Measurements from ENCODE around the gene AKAP10. TPM values are rescaled to one million over a fixed set of nuclear protein-coding genes. Genes with fewer than 3 reads are reported as not detected.

The AKAP10 gene
- total and polyA plus RNA-seq, 2 donors (not counting 3 experiments of a cell fraction or from before 2014, with no cell fraction given): 10.0 to 27.1 TPM

DNA sequence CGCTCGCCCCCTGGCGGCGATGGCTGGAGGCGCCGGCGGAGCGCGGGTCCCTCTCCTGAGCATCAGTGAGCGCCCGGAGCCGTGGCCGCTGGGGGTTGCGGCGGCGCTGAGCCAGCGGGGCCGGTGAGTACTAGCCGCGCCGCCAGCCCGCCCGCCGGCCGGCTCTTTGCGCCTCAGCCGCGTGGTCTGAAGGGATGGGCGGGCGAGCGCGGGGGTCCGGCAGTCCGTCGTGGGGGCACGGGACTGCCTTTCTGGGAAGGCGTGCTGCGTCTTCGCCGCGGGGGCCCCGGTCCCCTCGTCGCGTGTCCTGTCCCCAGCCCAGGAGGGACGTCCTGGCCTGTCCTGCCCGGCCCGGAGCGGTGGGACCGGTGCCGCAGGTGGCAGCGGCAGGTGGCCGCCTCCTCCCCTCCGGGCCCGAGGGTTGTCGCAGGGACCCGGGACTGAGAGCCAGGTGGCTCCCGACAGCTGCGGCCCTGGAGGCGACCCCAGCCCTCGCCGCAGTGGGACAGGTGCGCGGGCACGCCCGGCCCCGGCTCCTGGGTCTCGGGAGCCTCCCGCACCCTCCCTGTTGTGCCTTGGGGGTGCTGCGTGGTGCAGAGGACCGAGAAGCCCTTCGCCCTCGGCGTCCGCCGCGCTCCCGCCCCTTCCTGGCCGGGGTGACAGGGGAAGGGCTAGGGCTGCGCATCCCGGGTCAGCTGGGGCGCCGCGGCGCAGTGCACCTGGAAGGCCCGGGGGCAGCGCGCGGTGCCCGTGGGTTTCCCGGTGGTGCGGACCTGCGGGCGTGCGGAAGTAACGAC lies 31.9 kb upstream of the AKAP10 start, which contains the start of gene SPECC1:
Gene SPECC1, plus strand, starts transcription at position 58 of the 797 bp plus-strand sequence. CDS start 87,293 bp downstream, outside the sequence.
- peak within 1 kb of the TSS; percentile 34 to 59 (median 39) for H3K4me3 ChIP-seq (replicated peaks in 1 of 3; ENCODE audit: insufficient read depth in 1 of 3, low read depth in 1 of 3, low read length in 3 of 3)
- no TSS peak for BruUV-seq (replicated peaks)
- intact Hi-C loops (cut with micrococcal nuclease): loop anchor here (1.0 to 5.0 kb wide), 3 partner anchors 17 to 142 kb away; partner anchors contain the start of gene ULK2
- ChIA-PET POLR2A (no interaction called here), CTCF (interaction anchor here (0.6 to 6.2 kb wide), 25 partner anchors 9 to 673 kb away, joined by 3 to 95 read pairs (median 4); partner anchors contain the start of genes AKAP10, ALDH3A2, B9D1 and ULK2)
- H3K4me2 ChIP-seq (ENCODE audit: insufficient read depth, low read length): peak within 1 kb of the TSS; percentile 83
- H3K36me3 ChIP-seq (ENCODE audit: control insufficient read depth in 2 of 2, extremely low read depth in 1 of 2, insufficient read depth in 2 of 2, low read length in 2 of 2): no peaks in the 10 kb centered on the region
- no peaks in the 10 kb centered on the region for H3K9me1 ChIP-seq (replicated peaks; ENCODE audit: control insufficient read depth, extremely low read depth, insufficient read depth, low read length)
- peak within 1 kb of the TSS; percentile 96 for H2AFZ ChIP-seq (ENCODE audit: low read depth, low read length)
- no peak within 1 kb of the TSS for H3K9ac ChIP-seq (replicated peaks; ENCODE audit: extremely low read depth, insufficient read depth, low read length)
- peaks cover 4% of the 10 kb centered on the region for H4K20me1 ChIP-seq (replicated peaks; ENCODE audit: control insufficient read depth, extremely low read depth, insufficient read depth, low read length)
- dilution Hi-C loops (cut with MboI; ENCODE audit: extremely low pct_ligation_motif_present, low sequenced_read_pairs): no loop called here
- TF ChIP-seq MYC (IDR thresholded peaks at IDR 0.05; ENCODE audit: low read depth, low read length) (no peak), JUN (IDR thresholded peaks at IDR 0.05; ENCODE audit: borderline replicate concordance, insufficient read depth, insufficient read length, low read depth) (no peak), POLR2A (IDR thresholded peaks at IDR 0.05; ENCODE audit: low read depth, low read length) (no peak), FOS (IDR thresholded peaks at IDR 0.05; ENCODE audit: borderline replicate concordance, insufficient read depth, low read length) (no peak), GATA2 (IDR thresholded peaks at IDR 0.05; ENCODE audit: insufficient read depth, insufficient read length, low read depth, low read length) (no peak), EZH2 (IDR thresholded peaks at IDR 0.05; ENCODE audit: borderline replicate concordance, low read depth, low read length, severe bottlenecking) (peak; percentile 90), POLR2AphosphoS5 (IDR thresholded peaks at IDR 0.05; ENCODE audit: insufficient read depth, low read depth, low read length) (peak; percentile 44)
- TF ChIP-seq, protein P1, sequence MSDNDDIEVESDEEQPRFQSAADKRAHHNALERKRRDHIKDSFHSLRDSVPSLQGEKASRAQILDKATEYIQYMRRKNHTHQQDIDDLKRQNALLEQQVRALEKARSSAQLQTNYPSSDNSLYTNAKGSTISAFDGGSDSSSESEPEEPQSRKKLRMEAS (IDR thresholded peaks at IDR 0.05; ENCODE audit: insufficient read depth, insufficient read length): no peak
- TF ChIP-seq, protein P2, sequence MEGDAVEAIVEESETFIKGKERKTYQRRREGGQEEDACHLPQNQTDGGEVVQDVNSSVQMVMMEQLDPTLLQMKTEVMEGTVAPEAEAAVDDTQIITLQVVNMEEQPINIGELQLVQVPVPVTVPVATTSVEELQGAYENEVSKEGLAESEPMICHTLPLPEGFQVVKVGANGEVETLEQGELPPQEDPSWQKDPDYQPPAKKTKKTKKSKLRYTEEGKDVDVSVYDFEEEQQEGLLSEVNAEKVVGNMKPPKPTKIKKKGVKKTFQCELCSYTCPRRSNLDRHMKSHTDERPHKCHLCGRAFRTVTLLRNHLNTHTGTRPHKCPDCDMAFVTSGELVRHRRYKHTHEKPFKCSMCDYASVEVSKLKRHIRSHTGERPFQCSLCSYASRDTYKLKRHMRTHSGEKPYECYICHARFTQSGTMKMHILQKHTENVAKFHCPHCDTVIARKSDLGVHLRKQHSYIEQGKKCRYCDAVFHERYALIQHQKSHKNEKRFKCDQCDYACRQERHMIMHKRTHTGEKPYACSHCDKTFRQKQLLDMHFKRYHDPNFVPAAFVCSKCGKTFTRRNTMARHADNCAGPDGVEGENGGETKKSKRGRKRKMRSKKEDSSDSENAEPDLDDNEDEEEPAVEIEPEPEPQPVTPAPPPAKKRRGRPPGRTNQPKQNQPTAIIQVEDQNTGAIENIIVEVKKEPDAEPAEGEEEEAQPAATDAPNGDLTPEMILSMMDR (IDR thresholded peaks at IDR 0.05; ENCODE audit: extremely low read depth in 1 of 2, insufficient read depth in 1 of 2, low read depth in 1 of 2, low read length in 2 of 2): peak; percentile 88 to 97
- H3K27me3 ChIP-seq (ENCODE audit: control insufficient read depth in 2 of 2, insufficient read depth in 2 of 2, low read length in 2 of 2): peaks cover 17 to 50% of the 10 kb centered on the region in 2 experiments
- H3K9me3 ChIP-seq (replicated peaks; ENCODE audit: control insufficient read depth, insufficient read depth, low read length): no peaks in the 10 kb centered on the region
- H3K27ac ChIP-seq (ENCODE audit: insufficient read depth, low read depth, low read length): no peak within 1 kb of the TSS
- DNase-seq (ENCODE audit: low read depth, low spot score) (peak; percentile 71), FAIRE-seq (no peak)
- no peaks in the 10 kb centered on the region for H3K79me2 ChIP-seq (ENCODE audit: control insufficient read depth, insufficient read depth, low read length)
- H3K4me1 ChIP-seq (ENCODE audit: control insufficient read depth, extremely low read depth, insufficient read depth, low read length): peaks cover 9% of the 10 kb centered on the region
